ENCODE measurements around the gene DIP2B. TPM values are rescaled to one million over a fixed set of nuclear protein-coding genes. Genes with fewer than 3 reads are reported as not detected.

Gene DIP2B
- total RNA-seq, 1 experiment from 2014 or later, result 20.0 TPM

DNA sequence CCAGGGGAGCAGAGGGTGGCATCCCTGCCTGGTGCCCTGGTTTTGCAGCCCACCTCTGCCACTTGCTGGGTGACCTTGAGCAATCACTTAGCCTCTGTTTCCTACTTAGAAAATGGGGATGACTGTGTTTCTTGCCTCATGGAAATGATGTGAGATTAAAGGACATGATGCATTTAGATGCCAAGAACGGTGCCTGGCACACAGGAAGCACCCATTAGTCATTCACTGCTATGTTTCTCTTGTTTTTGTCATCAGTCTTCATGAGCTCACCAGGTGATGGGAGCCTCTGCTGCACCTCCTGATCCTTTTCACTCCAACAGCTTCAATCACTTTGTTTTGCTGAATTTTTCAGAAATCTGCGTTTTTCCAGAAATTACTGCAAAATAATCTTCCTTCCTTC, 235.5 kb downstream of the DIP2B start:
- Histone ChIP-seq H3K9me3 (ENCODE audit: control insufficient read depth, low read depth, low read length) (no peaks in the 10 kb centered on the region), H2BK20ac (ENCODE audit: low read depth, low read length, poor library complexity, severe bottlenecking) (no peak overlapping the region), H3K56ac (ENCODE audit: insufficient read length, low read depth, low read length) (no peak overlapping the region), H3K23ac (ENCODE audit: insufficient read length, low read depth, low read length) (no peak overlapping the region), H3K4me1 (ENCODE audit: insufficient read depth, low read length) (no peaks in the 10 kb centered on the region), H3K27ac (ENCODE audit: insufficient read length, low read depth, low read length) (no peak overlapping the region), H2BK120ac (ENCODE audit: low read depth, low read length, poor library complexity, severe bottlenecking) (no peak overlapping the region), H4K5ac (ENCODE audit: insufficient read length, low read depth, low read length) (no peak overlapping the region), H4K91ac (ENCODE audit: insufficient read length, low read depth, low read length) (no peak overlapping the region), H3K79me1 (ENCODE audit: insufficient read depth, low read depth, low read length, poor library complexity, severe bottlenecking) (no peaks in the 10 kb centered on the region), H2AFZ (ENCODE audit: low read length) (no peak overlapping the region), H2BK5ac (ENCODE audit: insufficient read length, low read length) (no peak overlapping the region), H3K18ac (ENCODE audit: insufficient read length, low read depth, low read length) (no peak overlapping the region), H3K4ac (ENCODE audit: low read depth, low read length) (no peak overlapping the region), H3K27me3 (ENCODE audit: insufficient read depth, low read length) (no peaks in the 10 kb centered on the region), H2BK15ac (ENCODE audit: low read depth, low read length) (no peak overlapping the region), H3K79me2 (ENCODE audit: insufficient read depth, low read length) (no peaks in the 10 kb centered on the region), H3K14ac (ENCODE audit: insufficient read depth, low read length) (no peak overlapping the region), H4K20me1 (ENCODE audit: control insufficient read depth, insufficient read depth, insufficient read length) (no peaks in the 10 kb centered on the region), H4K8ac (replicated peaks; ENCODE audit: insufficient read length, low read depth, low read length) (no peak overlapping the region), H3K23me2 (ENCODE audit: insufficient read length, low read depth, low read length, poor library complexity, severe bottlenecking) (no peaks in the 10 kb centered on the region), H3T11ph (ENCODE audit: low read length) (no peak overlapping the region), H2AK5ac (ENCODE audit: insufficient read length, low read length) (no peak overlapping the region), H3K9ac (ENCODE audit: extremely low read depth, insufficient read length, low read length) (no peak overlapping the region), H2BK12ac (ENCODE audit: insufficient read length, low read depth, low read length) (no peak overlapping the region), H3K4me2 (ENCODE audit: insufficient read depth, insufficient read length, low read length) (no peak overlapping the region)
- Mint-ChIP-seq H3K36me3 (ENCODE audit: insufficient read depth in 1 of 3, low read depth in 3 of 3) (peaks cover 32 to 83% (median 67%) of the 10 kb centered on the region in 3 experiments), H3K4me1 (no peaks in the 10 kb centered on the region), H3K27me3 (ENCODE audit: low read depth) (no peaks in the 10 kb centered on the region), H3K27ac (no peak overlapping the region), H3K9me3 (no peaks in the 10 kb centered on the region), H3K4me3 (no peak overlapping the region)
- WGBS (ENCODE audit: extremely low coverage, insufficient read length, low lambda C conversion rate), result no CpG with 5 or more reads among the region's 2 CpGs
- DNase-seq, result no peak
- TF ChIP-seq, protein P1, sequence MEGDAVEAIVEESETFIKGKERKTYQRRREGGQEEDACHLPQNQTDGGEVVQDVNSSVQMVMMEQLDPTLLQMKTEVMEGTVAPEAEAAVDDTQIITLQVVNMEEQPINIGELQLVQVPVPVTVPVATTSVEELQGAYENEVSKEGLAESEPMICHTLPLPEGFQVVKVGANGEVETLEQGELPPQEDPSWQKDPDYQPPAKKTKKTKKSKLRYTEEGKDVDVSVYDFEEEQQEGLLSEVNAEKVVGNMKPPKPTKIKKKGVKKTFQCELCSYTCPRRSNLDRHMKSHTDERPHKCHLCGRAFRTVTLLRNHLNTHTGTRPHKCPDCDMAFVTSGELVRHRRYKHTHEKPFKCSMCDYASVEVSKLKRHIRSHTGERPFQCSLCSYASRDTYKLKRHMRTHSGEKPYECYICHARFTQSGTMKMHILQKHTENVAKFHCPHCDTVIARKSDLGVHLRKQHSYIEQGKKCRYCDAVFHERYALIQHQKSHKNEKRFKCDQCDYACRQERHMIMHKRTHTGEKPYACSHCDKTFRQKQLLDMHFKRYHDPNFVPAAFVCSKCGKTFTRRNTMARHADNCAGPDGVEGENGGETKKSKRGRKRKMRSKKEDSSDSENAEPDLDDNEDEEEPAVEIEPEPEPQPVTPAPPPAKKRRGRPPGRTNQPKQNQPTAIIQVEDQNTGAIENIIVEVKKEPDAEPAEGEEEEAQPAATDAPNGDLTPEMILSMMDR (conservative IDR thresholded peaks at IDR 0.05), result no peak

Data from H9 (cell line).